Measurements from ENCODE around the gene SFXN4. TPM values are rescaled to one million over a fixed set of nuclear protein-coding genes. Genes with fewer than 3 reads are reported as not detected.

The SFXN4 gene
- total RNA-seq, 2 experiments from 2014 or later, result 27.8 to 46.4 TPM

- BruUV-seq (replicated peaks), result no TSS peak
- ChIA-PET POLR2A (interaction anchor here (0.8 to 1.3 kb wide), 8 partner anchors 12 to 99 kb away, joined by 3 to 5 read pairs (median 3); no protein-coding TSS in a partner anchor), CTCF (ENCODE audit: unreplicated experiment) (interaction anchor here (1.1 kb wide), 1 partner anchor 13 kb away, joined by 3 read pairs; no protein-coding TSS in a partner anchor)
- H2AFZ ChIP-seq (ENCODE audit: low read length), result peak overlapping the region; percentile 77
- no peaks in the 10 kb centered on the region for H3K79me2 ChIP-seq (ENCODE audit: insufficient read depth, low read depth, low read length)
- peaks cover 25% of the 10 kb centered on the region for H3K4me1 ChIP-seq (ENCODE audit: insufficient read depth, low read length, poor library complexity, severe bottlenecking)
- H3K36me3 ChIP-seq (ENCODE audit: insufficient read depth, low read length), result peaks cover 59% of the 10 kb centered on the region
- H4K20me1 ChIP-seq (ENCODE audit: insufficient read depth, low read length), result no peaks in the 10 kb centered on the region
- peak; percentile 59 for DNase-seq (ENCODE audit: low spot score)
- H3K27ac ChIP-seq (ENCODE audit: low read depth, low read length, poor library complexity, severe bottlenecking), result peak overlapping the region; percentile 63
- no peaks in the 10 kb centered on the region for H3K9me2 ChIP-seq (ENCODE audit: insufficient read depth, low read length)
- TF ChIP-seq, protein P1, sequence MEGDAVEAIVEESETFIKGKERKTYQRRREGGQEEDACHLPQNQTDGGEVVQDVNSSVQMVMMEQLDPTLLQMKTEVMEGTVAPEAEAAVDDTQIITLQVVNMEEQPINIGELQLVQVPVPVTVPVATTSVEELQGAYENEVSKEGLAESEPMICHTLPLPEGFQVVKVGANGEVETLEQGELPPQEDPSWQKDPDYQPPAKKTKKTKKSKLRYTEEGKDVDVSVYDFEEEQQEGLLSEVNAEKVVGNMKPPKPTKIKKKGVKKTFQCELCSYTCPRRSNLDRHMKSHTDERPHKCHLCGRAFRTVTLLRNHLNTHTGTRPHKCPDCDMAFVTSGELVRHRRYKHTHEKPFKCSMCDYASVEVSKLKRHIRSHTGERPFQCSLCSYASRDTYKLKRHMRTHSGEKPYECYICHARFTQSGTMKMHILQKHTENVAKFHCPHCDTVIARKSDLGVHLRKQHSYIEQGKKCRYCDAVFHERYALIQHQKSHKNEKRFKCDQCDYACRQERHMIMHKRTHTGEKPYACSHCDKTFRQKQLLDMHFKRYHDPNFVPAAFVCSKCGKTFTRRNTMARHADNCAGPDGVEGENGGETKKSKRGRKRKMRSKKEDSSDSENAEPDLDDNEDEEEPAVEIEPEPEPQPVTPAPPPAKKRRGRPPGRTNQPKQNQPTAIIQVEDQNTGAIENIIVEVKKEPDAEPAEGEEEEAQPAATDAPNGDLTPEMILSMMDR (conservative IDR thresholded peaks at IDR 0.05; ENCODE audit: low read length), result no peak
- no peak for TF ChIP-seq EZH2phosphoT487 (IDR thresholded peaks at IDR 0.05; ENCODE audit: borderline replicate concordance, low read depth, low read length)
- no peaks in the 10 kb centered on the region for H3K9me3 ChIP-seq (ENCODE audit: low read length)
- peak overlapping the region; percentile 61 for H3K4me3 ChIP-seq (ENCODE audit: low read depth, low read length, poor library complexity, severe bottlenecking)
- intact Hi-C loops (cut with micrococcal nuclease; ENCODE audit: unreplicated experiment), result no loop called here
- peak overlapping the region; percentile 83 for H3K4me2 ChIP-seq (ENCODE audit: low read length)
Observed at GRCh38 chr10:119131512-119132240, 33.8 kb downstream of the SFXN4 start.

- ChIA-PET CTCF (ENCODE audit: unreplicated experiment) (no interaction called here), POLR2A (interaction anchor here (1.0 to 1.1 kb wide), 2 partner anchors 11 to 235 kb away, joined by 3 read pairs; no protein-coding TSS in a partner anchor)
- H2AFZ ChIP-seq (ENCODE audit: low read length), result no peak overlapping the region
- H3K4me2 ChIP-seq (ENCODE audit: low read length), result no peak overlapping the region
- intact Hi-C loops (cut with micrococcal nuclease; ENCODE audit: unreplicated experiment), result no loop called here
- no TSS peak for BruUV-seq (replicated peaks)
- peaks cover 64% of the 10 kb centered on the region for H3K36me3 ChIP-seq (ENCODE audit: insufficient read depth, low read length)
- TF ChIP-seq, protein P1 (conservative IDR thresholded peaks at IDR 0.05; ENCODE audit: low read length), result no peak
- TF ChIP-seq EZH2phosphoT487 (IDR thresholded peaks at IDR 0.05; ENCODE audit: borderline replicate concordance, low read depth, low read length), result no peak
- H3K79me2 ChIP-seq (ENCODE audit: insufficient read depth, low read depth, low read length), result no peaks in the 10 kb centered on the region
- H3K27ac ChIP-seq (ENCODE audit: low read depth, low read length, poor library complexity, severe bottlenecking), result no peak overlapping the region
- H3K9me2 ChIP-seq (ENCODE audit: insufficient read depth, low read length), result no peaks in the 10 kb centered on the region
- no peaks in the 10 kb centered on the region for H3K9me3 ChIP-seq (ENCODE audit: low read length)
- H3K4me3 ChIP-seq (ENCODE audit: low read depth, low read length, poor library complexity, severe bottlenecking), result no peak overlapping the region
- DNase-seq (ENCODE audit: low spot score), result no peak
- H4K20me1 ChIP-seq (ENCODE audit: insufficient read depth, low read length), result no peaks in the 10 kb centered on the region
- H3K4me1 ChIP-seq (ENCODE audit: insufficient read depth, low read length, poor library complexity, severe bottlenecking), result peaks cover 22% of the 10 kb centered on the region
Observed at GRCh38 chr10:119129721-119130120, 35.8 kb downstream of the SFXN4 start.

DNA sequence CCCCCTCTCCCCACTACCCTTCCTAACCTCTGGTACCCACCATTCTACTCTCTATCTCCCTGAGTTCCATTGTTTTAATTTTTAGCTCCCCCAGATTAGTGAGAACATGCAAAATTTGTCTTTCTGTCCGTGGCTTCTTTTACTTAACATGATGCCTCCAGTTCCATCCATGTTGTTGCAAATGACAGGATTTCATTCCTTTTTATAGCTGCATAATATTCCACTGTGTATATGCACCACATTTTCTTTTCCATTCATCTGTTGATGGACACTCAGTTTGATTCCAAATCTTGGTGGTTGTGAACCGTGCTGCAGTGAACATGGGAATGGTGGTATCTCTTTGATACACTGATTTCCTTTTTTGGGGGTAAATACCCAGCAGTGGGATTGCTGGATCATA lies 39.6 kb downstream of the SFXN4 start:
- Histone ChIP-seq H3K79me2 (ENCODE audit: insufficient read depth, low read depth, low read length) (no peaks in the 10 kb centered on the region), H3K36me3 (ENCODE audit: insufficient read depth, low read length) (peaks cover 64% of the 10 kb centered on the region), H2AFZ (ENCODE audit: low read length) (no peak overlapping the region), H3K4me2 (ENCODE audit: low read length) (no peak overlapping the region), H3K4me3 (ENCODE audit: low read depth, low read length, poor library complexity, severe bottlenecking) (no peak overlapping the region), H3K27ac (ENCODE audit: low read depth, low read length, poor library complexity, severe bottlenecking) (no peak overlapping the region), H3K9me3 (ENCODE audit: low read length) (no peaks in the 10 kb centered on the region), H4K20me1 (ENCODE audit: insufficient read depth, low read length) (no peaks in the 10 kb centered on the region), H3K4me1 (ENCODE audit: insufficient read depth, low read length, poor library complexity, severe bottlenecking) (peaks cover 7% of the 10 kb centered on the region), H3K9me2 (ENCODE audit: insufficient read depth, low read length) (no peaks in the 10 kb centered on the region)
- ChIA-PET CTCF (ENCODE audit: unreplicated experiment) (no interaction called here), POLR2A (interaction anchor here (0.6 to 1.0 kb wide), 2 partner anchors 35 to 79 kb away, joined by 3 read pairs; no protein-coding TSS in a partner anchor)
- intact Hi-C loops (cut with micrococcal nuclease; ENCODE audit: unreplicated experiment), result no loop called here
- BruUV-seq (replicated peaks), result no TSS peak
- no peak for TF ChIP-seq EZH2phosphoT487 (IDR thresholded peaks at IDR 0.05; ENCODE audit: borderline replicate concordance, low read depth, low read length)
- TF ChIP-seq, protein P1 (conservative IDR thresholded peaks at IDR 0.05; ENCODE audit: low read length), result no peak
- DNase-seq (ENCODE audit: low spot score), result no peak

All from OCI-LY7 (cell line).